Spleen (tissue), 11 donors: Measurements from ENCODE around the gene RABEP1. TPM values are rescaled to one million over a fixed set of nuclear protein-coding genes. Genes with fewer than 3 reads are reported as not detected.
A peak's percentile ranks its signal among the peaks of the same experiment; 100 is the strongest.

Experiments used
- DNase-seq: peaks from one replicate; pipeline ENCODE4 v3.0.0-alpha.2; 2020
- H3K27ac ChIP-seq, 8 donors: fragments of 200-600 bp; sonication (generic) in 7 of 8; 1 replicate in 4 of 8; 2 replicates in 4 of 8; pipeline versions ENCODE4 v1.5.0 to v1.8.0; 2016 to 2021; ENCODE audit warnings: inconsistent platforms in 4 of 8, mild to moderate bottlenecking in 4 of 8, moderate library complexity in 1 of 8
- H3K27me3 ChIP-seq, 7 donors: fragments of 200-600 bp; sonication (generic) in 6 of 7; replicated peaks in 1 of 7; 1 replicate in 4 of 7; 2 replicates in 3 of 7; pipeline versions ENCODE4 v1.5.0 to v1.8.0; 2016 to 2021; ENCODE audit warnings: inconsistent platforms in 3 of 7, mild to moderate bottlenecking in 1 of 7
- H3K36me3 ChIP-seq, 6 donors: fragments of 200-600 bp; sonication (generic) in 5 of 6; 1 replicate in 4 of 6; 2 replicates in 2 of 6; pipeline versions ENCODE4 v1.5.0 to v1.8.0; 2016 to 2021; ENCODE audit warnings: inconsistent platforms in 2 of 6
- H3K4me1 ChIP-seq, 6 donors: fragments of 200-600 bp; sonication (generic) in 5 of 6; 1 replicate in 3 of 6; 2 replicates in 3 of 6; pipeline versions ENCODE4 v1.5.0 to v1.8.0; 2016 to 2021; ENCODE audit warnings: inconsistent platforms in 3 of 6
- H3K4me3 ChIP-seq, 8 donors: fragments of 200-600 bp; sonication (generic) in 7 of 8; 1 replicate in 4 of 8; 2 replicates in 4 of 8; pipeline versions ENCODE4 v1.5.0 to v1.8.0; 2016 to 2021; ENCODE audit warnings: inconsistent platforms in 4 of 8, mild to moderate bottlenecking in 4 of 8, moderate library complexity in 2 of 8
- H3K9me3 ChIP-seq, 8 donors: fragments of 200-600 bp; sonication (generic) in 7 of 8; 1 replicate in 4 of 8; 2 replicates in 4 of 8; pipeline versions ENCODE4 v1.5.0 to v1.8.0; 2016 to 2021; ENCODE audit warnings: inconsistent platforms in 4 of 8
- POLR2A ChIP-seq, 3 donors: fragments of 450-650 bp; IDR thresholded peaks; one replicate each; pipeline ENCODE4 v1.5.1; 2017; ENCODE audit warnings: antibody characterized with exemption in 3 of 3, mild to moderate bottlenecking in 1 of 3
- POLR2AphosphoS5 ChIP-seq, 3 donors: sonication (generic); formaldehyde crosslinking; IDR thresholded peaks; one replicate each; pipeline ENCODE4 v1.5.1; 2017; ENCODE audit warnings: antibody characterized with exemption in 3 of 3
- WGBS, 5 donors: extraction: QIAGEN DNeasy Blood & Tissue Kit in 3 of 5; methylation state at CpG; one replicate each; pipeline versions ENCODE4 v1.1.5 to v1.1.7; 2013 to 2018; 5-methylcytosine and 5-hydroxymethylcytosine counted together
- intact Hi-C: fragments of 100-400 bp; cut with DNase I; formaldehyde crosslinking; loops from one replicate; pipeline ENCODE4 v1.15.0; 2023; ENCODE audit warnings: low total_unique reads
- polyA plus RNA-seq, 3 donors: library from polyadenylated mRNA; stranded (reverse); fragments of 200-250 nt; gene quantifications; one replicate each; pipeline ENCODE4 v1.2.1, GENCODE V29; 2013
- total RNA-seq, 7 donors: library from RNA; depleted of rRNA in 3 of 7; stranded (reverse); fragments of >200 nt in 3 of 7; fragmentation: NEBNext Ultra II Directional in 4 of 7; extraction: Animal tissue kit (Norgen Biotek cat#: 25700) in 4 of 7; gene quantifications; one replicate each; pipeline versions ENCODE4 v1.1.0 to v1.2.1, GENCODE V29; 2016 to 2021
- TF ChIP-seq, protein P1 (sequence below), 11 experiments: fragments of 200-600 bp in 7 of 11; fragments of 450-650 bp in 4 of 11; sonication (generic) in 4 of 11; IDR thresholded peaks in 8 of 11; conservative IDR thresholded peaks in 3 of 11; 1 replicate in 7 of 11; 2 replicates in 4 of 11; pipeline versions ENCODE4 v1.4.0 to v1.8.0; 2016 to 2021; ENCODE audit warnings: antibody characterized with exemption in 11 of 11, inconsistent platforms in 4 of 11, mild to moderate bottlenecking in 1 of 11
- donor health status: healthy with polysubstance abuse.
- donor health status: DM: no; HTN: no; CAD: no; lungs with moderate emphysema.
- donor health status: DM: no; HTN: no; CAD: no.
- donor health status: Bipolar disorder and iron deficiency.
- donor health status: healthy.
- donor health status: DM: no; HTN: no; CAD: no.
- donor health status: DM: yes; HTN: yes; CAD: no.

The RABEP1 gene
- total and polyA plus RNA-seq, 10 donors, result 17.1 to 58.0 (median 50.1) TPM

DNA sequence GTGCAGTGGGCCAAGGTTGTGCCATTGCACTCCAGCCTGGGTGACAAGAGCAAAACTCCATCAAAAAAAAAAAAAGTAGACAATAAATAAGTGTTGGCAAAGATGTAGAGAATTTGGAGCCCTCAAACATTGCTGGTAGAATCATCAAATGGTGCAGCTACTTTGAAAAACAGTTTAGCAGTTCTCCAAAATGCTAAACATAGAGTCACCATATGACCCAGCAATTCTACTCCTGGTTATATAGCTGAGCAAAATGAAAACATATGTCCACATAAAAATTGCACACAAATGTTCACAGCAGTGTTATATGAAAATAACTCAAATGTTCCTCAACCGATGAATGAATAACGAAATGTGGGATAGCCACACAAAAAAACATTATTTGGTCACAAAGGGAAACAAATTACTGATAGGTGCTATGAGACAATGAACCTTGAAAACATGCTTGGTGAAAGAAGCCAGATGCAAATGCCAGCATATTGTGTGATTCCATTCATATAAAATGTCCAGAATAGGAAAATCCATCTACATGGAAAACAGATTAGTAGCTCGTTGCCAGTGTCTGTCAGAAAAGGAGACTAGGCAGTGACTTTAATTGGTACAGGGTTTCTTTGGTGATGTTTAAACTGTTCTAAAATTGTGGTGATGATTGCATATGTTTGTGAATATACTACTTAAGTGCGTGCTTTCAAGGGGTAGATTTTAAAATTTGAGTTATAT lies 12.7 kb upstream of the RABEP1 start:
- no peak for DNase-seq
- no peak for TF ChIP-seq POLR2A (IDR thresholded peaks at IDR 0.05)
- no peak for TF ChIP-seq POLR2AphosphoS5 (IDR thresholded peaks at IDR 0.05)
- TF ChIP-seq, protein P1, sequence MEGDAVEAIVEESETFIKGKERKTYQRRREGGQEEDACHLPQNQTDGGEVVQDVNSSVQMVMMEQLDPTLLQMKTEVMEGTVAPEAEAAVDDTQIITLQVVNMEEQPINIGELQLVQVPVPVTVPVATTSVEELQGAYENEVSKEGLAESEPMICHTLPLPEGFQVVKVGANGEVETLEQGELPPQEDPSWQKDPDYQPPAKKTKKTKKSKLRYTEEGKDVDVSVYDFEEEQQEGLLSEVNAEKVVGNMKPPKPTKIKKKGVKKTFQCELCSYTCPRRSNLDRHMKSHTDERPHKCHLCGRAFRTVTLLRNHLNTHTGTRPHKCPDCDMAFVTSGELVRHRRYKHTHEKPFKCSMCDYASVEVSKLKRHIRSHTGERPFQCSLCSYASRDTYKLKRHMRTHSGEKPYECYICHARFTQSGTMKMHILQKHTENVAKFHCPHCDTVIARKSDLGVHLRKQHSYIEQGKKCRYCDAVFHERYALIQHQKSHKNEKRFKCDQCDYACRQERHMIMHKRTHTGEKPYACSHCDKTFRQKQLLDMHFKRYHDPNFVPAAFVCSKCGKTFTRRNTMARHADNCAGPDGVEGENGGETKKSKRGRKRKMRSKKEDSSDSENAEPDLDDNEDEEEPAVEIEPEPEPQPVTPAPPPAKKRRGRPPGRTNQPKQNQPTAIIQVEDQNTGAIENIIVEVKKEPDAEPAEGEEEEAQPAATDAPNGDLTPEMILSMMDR (IDR thresholded peaks at IDR 0.05 in 8 of 11, conservative IDR thresholded peaks at IDR 0.05 in 3 of 11), result no peak
- H3K9me3 ChIP-seq, result no peaks in the 10 kb centered on the region
- no peaks in the 10 kb centered on the region for H3K4me1 ChIP-seq
- H3K36me3 ChIP-seq, result no peaks in the 10 kb centered on the region
- WGBS, 5 donors, result 89 to 94% (median 93%) methylated on average over 4 of the region's 4 CpGs
- H3K27ac ChIP-seq, result no peak overlapping the region
- no peaks in the 10 kb centered on the region for H3K27me3 ChIP-seq
- no peak overlapping the region for H3K4me3 ChIP-seq
- intact Hi-C loops, result no loop called here

DNA sequence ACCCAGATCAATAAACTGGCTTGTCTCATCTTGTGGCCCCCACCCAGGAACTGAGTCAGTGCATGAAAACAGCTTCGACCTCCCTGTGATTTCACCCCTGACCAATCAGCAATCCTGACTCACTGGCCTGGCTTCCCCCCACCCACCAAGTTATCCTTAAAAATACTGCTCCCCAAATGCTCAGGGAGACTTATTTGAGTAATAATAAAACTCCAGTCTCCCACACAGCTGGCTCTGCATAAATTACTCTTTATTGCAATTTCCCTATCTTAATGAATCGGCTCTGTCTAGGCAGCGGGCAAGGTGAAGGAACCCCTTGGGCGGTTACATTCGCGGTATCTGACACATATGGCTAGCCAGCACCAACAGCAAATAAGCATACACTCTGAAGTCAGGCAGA lies 9.8 kb upstream of the RABEP1 start:
- 74 to 90% (median 81%) methylated on average over 6 of the region's 6 CpGs for WGBS, 5 donors

DNA sequence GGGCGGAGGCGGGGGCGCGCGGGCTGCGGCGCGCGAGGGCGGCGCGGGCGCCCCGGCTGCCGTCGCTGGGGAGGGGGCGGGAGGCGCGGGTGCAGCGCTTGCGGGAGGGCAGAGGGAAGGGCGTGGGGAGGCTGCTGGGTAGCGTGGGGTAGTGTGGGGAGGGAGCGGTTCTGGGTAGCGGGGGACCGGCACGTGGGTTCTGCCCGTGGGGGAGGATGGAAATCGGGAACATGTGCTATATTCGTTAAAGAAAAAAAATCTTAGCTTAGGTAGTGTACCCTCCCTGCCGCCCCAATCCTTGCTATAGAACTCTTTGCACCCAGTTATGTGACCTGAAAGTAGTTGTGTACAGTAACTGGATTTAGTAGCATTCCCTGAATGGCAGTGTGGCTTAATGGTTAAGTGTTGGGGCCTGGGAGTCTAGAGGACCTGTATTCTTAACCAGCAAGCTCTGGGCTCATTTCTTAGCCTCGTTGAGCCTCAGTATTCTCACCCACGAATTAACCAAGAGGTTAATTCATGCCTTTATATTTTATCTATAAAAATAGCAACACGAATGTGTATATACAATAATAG lies 646 bp downstream of the RABEP1 start:
- Histone ChIP-seq H3K36me3 (peaks cover 0 to 4% (median 0%) of the 10 kb centered on the region in 6 donors), H3K9me3 (no peaks in the 10 kb centered on the region), H3K4me1 (peaks cover 30 to 64% (median 52%) of the 10 kb centered on the region in 6 donors), H3K27me3 (no peaks in the 10 kb centered on the region), H3K4me3 (peak overlapping the region; percentile 67 to 91 (median 81)), H3K27ac (peak overlapping the region in 6 of 8 donors; percentile 53 to 97 (median 94))
- no peak for TF ChIP-seq POLR2AphosphoS5 (IDR thresholded peaks at IDR 0.05)
- no peak for TF ChIP-seq POLR2A (IDR thresholded peaks at IDR 0.05)
- TF ChIP-seq, protein P1 (IDR thresholded peaks at IDR 0.05 in 8 of 11, conservative IDR thresholded peaks at IDR 0.05 in 3 of 11), result no peak
- no peak for DNase-seq
- WGBS, 5 donors, result 2 to 3% (median 3%) methylated on average over 22 to 34 of the region's 34 CpGs
- intact Hi-C loops, result no loop called here

More for the DNA sequence above, 9.8 kb upstream of the RABEP1 start:
- intact Hi-C loops, result no loop called here
- Histone ChIP-seq H3K4me3 (no peak overlapping the region), H3K36me3 (no peaks in the 10 kb centered on the region), H3K27me3 (no peaks in the 10 kb centered on the region), H3K4me1 (no peaks in the 10 kb centered on the region), H3K27ac (no peak overlapping the region), H3K9me3 (no peaks in the 10 kb centered on the region)
- TF ChIP-seq POLR2A (IDR thresholded peaks at IDR 0.05), result no peak
- TF ChIP-seq, protein P1 (IDR thresholded peaks at IDR 0.05 in 8 of 11, conservative IDR thresholded peaks at IDR 0.05 in 3 of 11), result no peak
- TF ChIP-seq POLR2AphosphoS5 (IDR thresholded peaks at IDR 0.05), result no peak
- DNase-seq, result no peak
